SK-MEL-5 (cell line): ENCODE data around the gene MPRIP. TPM values are rescaled to one million over a fixed set of nuclear protein-coding genes. Genes with fewer than 3 reads are reported as not detected.

Experiments
- DNase-seq: peaks from one replicate; pipeline ENCODE4 v3.0.0-alpha.2; 2016; ENCODE audit warnings: low read depth, low spot score
- in situ Hi-C: cut with HindIII; loops from 2 replicates; pipeline ENCODE4 v1.10.0; 2016; ENCODE audit warnings: low sequenced_read_pairs, high pct_unique_total_duplicates, low pct_unique_long_range_greater_than_20kb
- total RNA-seq: library from RNA; depleted of rRNA; stranded (reverse); fragments of >200 nt; shearing (Covaris generic); gene quantifications from 2 replicates; pipeline ENCODE4 v1.2.3, GENCODE V29; 2014

The MPRIP gene
- total RNA-seq, 1 experiment from 2014 or later: 85.5 TPM

GRCh38 chr17:17141279-17141678, 99.0 kb downstream of the MPRIP start:
- in situ Hi-C loops: no loop called here
- DNase-seq: no peak

DNA sequence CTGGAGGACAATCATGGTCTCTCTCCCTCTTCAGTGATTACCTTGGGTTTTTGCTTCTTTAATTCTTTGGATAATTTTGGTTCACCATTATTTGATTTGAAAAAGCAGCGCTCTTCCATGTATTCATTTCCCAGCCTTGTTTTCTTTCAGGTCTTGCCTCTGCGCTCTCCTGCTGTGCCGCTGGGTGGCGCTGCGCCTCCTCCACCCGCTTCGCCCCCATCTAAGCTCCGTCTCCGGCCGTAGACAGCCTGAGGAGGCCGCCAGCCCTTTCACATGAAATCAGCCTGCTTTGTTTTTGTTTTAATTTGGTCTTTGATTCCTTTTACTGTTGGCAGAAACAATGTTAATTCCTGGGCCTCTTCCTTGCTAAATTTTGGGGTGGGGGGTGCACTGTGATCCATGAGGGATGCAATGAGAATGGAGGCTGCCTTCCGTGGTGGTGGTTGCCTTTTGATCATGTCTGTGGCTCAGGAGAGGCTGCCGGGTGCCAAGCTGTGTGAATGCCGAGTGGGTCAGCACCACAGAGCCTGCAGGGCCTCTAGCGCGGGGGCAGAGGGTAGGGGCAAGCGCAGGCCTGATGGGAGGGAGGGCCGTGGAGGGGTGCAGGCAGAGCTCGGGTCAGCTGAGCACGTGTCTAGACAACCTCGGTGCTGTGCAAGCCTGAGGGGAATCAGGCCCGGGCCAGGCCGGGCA, 99.7 kb downstream of the MPRIP start:
- in situ Hi-C loops: no loop called here
- peak; percentile 50 for DNase-seq

DNA sequence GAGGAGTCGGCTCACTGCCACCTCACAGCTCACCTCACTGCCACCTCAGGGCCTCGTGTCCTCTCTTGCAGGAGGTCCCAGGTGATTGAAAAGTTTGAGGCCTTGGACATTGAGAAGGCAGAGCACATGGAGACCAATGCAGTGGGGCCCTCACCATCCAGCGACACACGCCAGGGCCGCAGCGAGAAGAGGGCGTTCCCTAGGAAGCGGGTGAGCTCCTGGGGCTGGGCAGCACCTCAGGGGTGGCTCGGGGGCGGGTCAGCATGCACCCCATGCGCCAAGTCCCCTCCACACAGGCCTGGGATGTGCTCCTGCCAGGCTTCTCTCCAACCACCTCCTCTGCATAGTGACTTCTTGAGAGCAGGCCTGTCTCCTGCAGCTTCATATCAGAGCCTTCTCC, 100.3 kb downstream of the MPRIP start:
- in situ Hi-C loops: no loop called here
- DNase-seq: no peak

GRCh38 chr17:17143501-17143900, 101.2 kb downstream of the MPRIP start:
- DNase-seq: no peak
- in situ Hi-C loops: no loop called here

DNA sequence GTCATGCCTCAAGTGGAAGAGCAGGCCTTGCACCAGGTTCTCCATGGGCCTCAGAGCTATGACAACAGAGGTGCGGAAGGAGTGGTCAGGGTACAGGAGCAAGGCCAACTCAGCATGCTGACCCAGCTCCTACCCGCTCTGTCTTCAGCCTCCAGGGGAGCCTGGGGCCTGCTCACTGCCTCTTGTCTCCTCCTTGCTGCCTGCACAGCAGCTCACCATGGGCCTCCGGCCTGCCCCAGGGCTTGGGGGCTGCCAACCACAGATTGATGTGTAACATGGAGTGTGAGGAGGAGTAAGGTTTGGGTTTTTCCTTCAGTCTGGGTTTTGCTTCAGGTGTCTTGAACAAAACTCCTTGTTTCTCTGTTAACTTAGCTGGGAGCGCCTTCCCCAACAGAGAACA, 101.8 kb downstream of the MPRIP start:
- no peak for DNase-seq
- in situ Hi-C loops: no loop called here

DNA sequence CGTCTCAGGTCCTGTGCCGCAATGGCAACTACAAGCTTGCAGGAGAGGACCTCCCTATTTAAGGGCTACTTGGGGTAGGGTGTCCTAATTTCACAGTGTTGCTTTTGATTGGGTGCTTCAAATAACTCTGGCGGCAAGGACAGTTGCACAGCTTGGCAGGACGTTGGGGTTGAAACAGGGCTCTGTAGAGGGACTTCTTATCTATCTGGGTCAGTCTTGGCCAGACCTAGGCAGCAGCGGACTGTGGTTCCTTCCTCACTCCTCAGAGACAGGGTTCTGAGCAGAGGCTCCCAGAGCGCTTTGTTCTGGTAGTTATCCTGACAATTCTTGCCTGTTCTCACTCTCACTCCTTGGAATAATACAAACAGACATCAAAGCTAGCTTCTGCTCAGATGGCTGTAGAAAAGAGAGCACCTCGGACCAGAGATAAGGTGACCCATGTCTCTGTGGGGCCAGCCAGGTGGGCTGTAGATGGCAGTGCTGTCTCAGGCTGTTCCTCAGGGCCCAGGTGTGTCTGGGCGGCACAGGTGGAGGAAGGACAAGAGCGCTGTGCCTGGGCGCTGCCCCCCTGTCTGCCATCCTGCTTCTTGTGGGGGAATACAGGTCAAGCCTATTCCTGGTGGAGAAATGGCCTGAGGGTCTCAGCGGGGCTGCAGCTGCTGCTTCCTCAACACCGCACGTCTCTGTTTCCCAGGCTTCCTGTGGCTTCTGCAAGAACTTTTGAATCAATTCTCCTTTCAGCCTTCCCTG, 102.8 kb downstream of the MPRIP start:
- in situ Hi-C loops: no loop called here
- no peak for DNase-seq

GRCh38 chr17:17146786-17147406, 104.6 kb downstream of the MPRIP start:
- DNase-seq: peak; percentile 27
- in situ Hi-C loops: no loop called here

DNA sequence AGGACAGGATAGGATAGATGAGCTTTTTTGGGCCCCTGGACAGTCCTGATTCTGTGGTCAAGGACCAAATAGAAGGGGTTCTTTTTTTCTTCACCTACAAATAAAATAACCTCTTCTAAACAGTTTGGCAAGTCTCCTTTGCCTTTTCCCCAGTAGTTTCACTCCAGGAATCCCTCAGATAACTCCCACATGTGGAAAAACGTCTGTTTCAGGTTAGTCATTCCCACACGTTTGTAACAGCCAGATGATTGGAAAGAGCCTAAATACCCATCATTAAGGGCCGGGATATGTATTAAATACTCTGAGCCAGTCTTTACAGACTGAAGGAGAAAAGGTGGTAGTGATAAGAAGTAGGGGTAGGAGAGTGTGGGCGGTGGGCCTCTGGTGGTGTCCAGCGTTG, 105.6 kb downstream of the MPRIP start:
- DNase-seq: no peak
- in situ Hi-C loops: no loop called here

DNA sequence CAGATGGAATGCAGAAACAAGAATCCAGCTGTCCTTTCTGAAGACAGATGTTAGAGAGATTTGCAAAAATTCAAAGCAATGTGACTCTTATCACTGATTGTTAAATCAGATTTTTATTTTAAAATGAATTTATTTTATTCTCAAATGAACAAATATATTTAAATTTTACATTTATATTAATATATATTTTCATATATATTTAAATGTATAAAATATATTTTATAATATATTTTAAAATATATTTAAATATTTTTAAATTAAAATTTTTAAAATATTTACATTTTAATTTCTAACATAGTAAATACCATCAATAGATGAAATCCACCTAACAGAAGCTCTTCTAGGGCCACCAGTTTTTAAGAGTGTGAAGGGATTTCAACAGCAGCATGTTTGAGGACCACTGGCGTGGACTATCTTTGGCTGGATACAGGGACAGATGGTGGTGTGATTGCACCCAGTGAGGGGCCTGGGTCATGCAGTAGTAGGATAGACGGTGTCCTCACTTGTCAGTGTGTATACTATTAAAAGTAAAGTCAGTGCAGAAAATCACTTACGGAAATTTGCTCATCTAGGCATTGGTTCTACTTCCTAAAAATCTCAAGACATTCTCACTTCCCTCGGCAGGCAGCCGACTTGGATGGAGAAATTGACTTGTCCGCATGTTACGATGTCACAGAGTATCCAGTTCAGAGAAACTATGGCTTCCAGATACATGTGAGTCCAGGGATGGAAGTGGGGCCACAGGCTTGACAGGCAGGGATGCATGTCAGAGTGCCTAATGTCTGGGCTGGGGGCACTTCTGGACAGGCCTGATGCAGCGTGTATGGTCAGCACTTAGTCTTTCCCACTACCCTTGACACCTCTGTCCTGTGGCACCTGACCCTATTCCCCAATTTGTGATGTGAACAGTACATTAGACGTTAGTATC, 107.5 kb downstream of the MPRIP start:
- DNase-seq: no peak
- in situ Hi-C loops: no loop called here

DNA sequence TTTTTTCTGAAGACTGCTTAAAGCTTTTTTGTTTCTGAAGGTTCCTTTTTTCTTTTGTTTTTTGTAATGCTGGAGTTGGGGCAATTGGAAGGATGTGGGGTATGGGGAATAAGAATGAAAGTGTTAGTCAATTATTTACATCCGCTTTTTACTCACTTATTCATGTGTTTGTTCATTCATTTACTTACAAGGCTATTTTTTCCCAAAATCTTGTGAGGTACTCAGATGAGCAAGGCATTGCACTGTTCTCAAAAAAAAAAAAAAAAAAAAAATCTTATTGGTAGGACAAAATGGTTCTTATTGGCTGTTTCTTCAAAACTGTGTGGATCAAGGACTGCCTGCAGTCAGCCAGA, 108.2 kb downstream of the MPRIP start:
- DNase-seq: no peak

GRCh38 chr17:17151055-17151454, 108.8 kb downstream of the MPRIP start:
- in situ Hi-C loops: no loop called here

More for the DNA sequence above, 108.2 kb downstream of the MPRIP start:
- in situ Hi-C loops: no loop called here

GRCh38 chr17:17151541-17151940, 109.3 kb downstream of the MPRIP start:
- DNase-seq: no peak
- in situ Hi-C loops: no loop called here

More at GRCh38 chr17:17151055-17151454, 108.8 kb downstream of the MPRIP start:
- DNase-seq: no peak

- in situ Hi-C loops: no loop called here
Measured at GRCh38 chr17:17151962-17152361, 109.7 kb downstream of the MPRIP start.

GRCh38 chr17:17152385-17152784, 110.1 kb downstream of the MPRIP start:
- in situ Hi-C loops: no loop called here
- no peak for DNase-seq

More at GRCh38 chr17:17151962-17152361, 109.7 kb downstream of the MPRIP start:
- DNase-seq: no peak

DNA sequence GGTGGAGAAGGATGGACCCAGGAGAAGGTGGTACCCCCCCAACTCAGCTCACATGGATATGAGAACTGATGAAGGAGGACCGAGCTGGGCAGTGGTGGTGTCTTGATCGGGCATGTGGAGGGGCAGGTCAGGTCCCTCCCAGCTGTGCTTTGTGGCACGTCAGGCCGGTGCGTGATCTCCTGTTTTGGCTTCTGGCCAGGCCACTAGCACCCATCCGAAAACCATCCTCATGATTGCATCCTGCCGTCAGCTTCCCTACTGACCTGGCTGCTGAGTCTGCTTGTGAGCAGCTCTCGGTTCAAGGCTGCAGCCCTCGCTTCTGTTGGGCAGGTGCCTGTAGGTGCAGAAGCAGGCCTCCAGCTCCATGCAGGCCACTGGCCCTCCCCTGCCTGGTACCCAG, 110.8 kb downstream of the MPRIP start:
- no peak for DNase-seq
- in situ Hi-C loops: no loop called here

DNA sequence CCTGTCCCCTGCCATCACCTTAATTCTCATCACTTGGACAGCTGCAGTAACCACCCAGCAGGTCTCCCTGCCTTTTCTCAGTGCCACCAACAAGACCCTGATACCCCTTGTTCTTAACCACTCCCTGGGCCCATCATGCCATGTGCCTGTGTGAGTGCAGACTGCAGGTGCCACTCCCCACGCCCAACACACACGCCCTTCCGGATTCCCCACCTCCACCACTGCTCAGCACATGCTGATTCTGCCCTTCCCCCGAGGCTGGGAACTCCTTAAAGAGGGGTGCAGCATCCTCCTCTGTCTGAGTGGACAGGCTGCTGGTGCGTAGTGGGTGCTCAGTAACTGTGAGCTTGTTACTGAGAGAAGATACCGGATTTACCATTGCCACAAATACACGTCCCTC, 111.5 kb downstream of the MPRIP start:
- in situ Hi-C loops: no loop called here
- DNase-seq: no peak

- DNase-seq: no peak
- in situ Hi-C loops: no loop called here
Measured at GRCh38 chr17:17154556-17154955, 112.3 kb downstream of the MPRIP start.

DNA sequence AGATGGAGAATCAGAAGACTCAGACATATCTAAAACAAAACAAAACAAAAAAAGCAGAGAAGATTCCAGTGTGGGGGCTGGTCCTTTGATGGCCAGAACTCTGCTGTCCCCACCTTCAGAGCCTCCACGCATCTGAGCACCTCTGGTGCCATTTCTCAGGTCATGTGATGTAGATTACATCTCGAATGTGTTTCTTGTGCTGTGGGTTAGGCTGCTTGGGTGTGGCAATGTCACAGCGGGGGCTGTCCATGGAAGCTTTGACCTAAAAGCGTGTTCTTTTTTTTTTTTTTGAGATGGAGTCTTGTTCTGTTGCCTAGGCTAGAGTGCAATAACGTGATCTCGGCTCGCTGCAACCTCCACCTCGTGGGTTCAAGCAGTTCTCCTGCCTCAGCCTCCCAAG, 112.7 kb downstream of the MPRIP start:
- in situ Hi-C loops: no loop called here

More for the DNA sequence above, 112.7 kb downstream of the MPRIP start:
- no peak for DNase-seq
